GM20000 (cell line): Measurements from ENCODE around the gene PHLDB1.

Source experiments
- DNase-seq: peaks from one replicate; pipeline ENCODE4 v3.0.0; 2012; ENCODE audit warnings: low spot score
- CTCF ChIP-seq: IDR thresholded peaks from 2 replicates; pipeline ENCODE4 v1.5.1; 2012; ENCODE audit warnings: mild to moderate bottlenecking, control low read depth; ENCODE audit errors: extremely low read depth, missing control alignments

The PHLDB1 gene

GRCh38 chr11:118628031-118628430 lies 20.6 kb downstream of the PHLDB1 start:
- DNase-seq: no peak

GRCh38 chr11:118628432-118628831 lies 21.0 kb downstream of the PHLDB1 start:
- TF ChIP-seq CTCF: no peak
- no peak for DNase-seq

More at GRCh38 chr11:118628031-118628430, 20.6 kb downstream of the PHLDB1 start:
- no peak for TF ChIP-seq CTCF

- no peak for DNase-seq
- no peak for TF ChIP-seq CTCF
Observed at GRCh38 chr11:118628861-118629549, 21.6 kb downstream of the PHLDB1 start.

- no peak for DNase-seq
- no peak for TF ChIP-seq CTCF
Observed at GRCh38 chr11:118629761-118630661, 22.6 kb downstream of the PHLDB1 start.

GRCh38 chr11:118631142-118631909 lies 23.9 kb downstream of the PHLDB1 start:
- no peak for TF ChIP-seq CTCF
- no peak for DNase-seq

- no peak for DNase-seq
- TF ChIP-seq CTCF: no peak
Observed at GRCh38 chr11:118632577-118633318, 25.3 kb downstream of the PHLDB1 start.
